Heart left ventricle (tissue), 13 donors: ENCODE data around the gene DHRS12.

Source experiments
- POLR2A ChIP-seq, 2 donors: fragments of 450-650 bp; IDR thresholded peaks; one replicate each; pipeline ENCODE4 v1.6.1; 2017; ENCODE audit warnings: antibody characterized with exemption in 2 of 2, mild to moderate bottlenecking in 2 of 2, moderate library complexity in 2 of 2
- TF ChIP-seq, protein P1 (sequence below), 12 donors: fragments of 200-600 bp; sonication (generic) in 4 of 12; IDR thresholded peaks; one replicate each; pipeline versions ENCODE4 v1.5.0 to v1.8.0; 2018 to 2022; ENCODE audit warnings: antibody characterized with exemption in 12 of 12, mild to moderate bottlenecking in 5 of 12
- donor health status: ischemic (EF 13 %, LVEDD 7.1; RV severe dilation, severe dysfunction).
- donor health status: DM: no; HTN: yes; CAD: no.
- donor health status: DM: no; HTN: no; CAD: no.
- donor health status: ischemic (EF 25% LVEDD 6.9; RV normal size, moderate dysfunction).
- donor health status: ischemic (EF 25% LVEDD 5.7; RV mildly dilated, moderate dysfunction).
- donor health status: ischemic (EF 35%, LVEDD 5.7; RV mildly dilated, moderate dysfunction).
- donor health status: nonischemic (EF 11% LVEDD 7.7; RV severe dilation, severe dysfunction).
- donor health status: DM: yes; HTN: yes; CAD: no.
- donor health status: PGD.
- donor health status: ischemic (EF 29% LVEDD 5.4; RV normal size, mild dysfunction).
- donor health status: nonischemic (EF 23%, LVEDD 6.1; RV moderate dilation, normal function).

GRCh38 chr13:51804295-51805172, 571 bp upstream of the DHRS12 start:
- no peak for TF ChIP-seq POLR2A (IDR thresholded peaks at IDR 0.05)
- TF ChIP-seq, protein P1, sequence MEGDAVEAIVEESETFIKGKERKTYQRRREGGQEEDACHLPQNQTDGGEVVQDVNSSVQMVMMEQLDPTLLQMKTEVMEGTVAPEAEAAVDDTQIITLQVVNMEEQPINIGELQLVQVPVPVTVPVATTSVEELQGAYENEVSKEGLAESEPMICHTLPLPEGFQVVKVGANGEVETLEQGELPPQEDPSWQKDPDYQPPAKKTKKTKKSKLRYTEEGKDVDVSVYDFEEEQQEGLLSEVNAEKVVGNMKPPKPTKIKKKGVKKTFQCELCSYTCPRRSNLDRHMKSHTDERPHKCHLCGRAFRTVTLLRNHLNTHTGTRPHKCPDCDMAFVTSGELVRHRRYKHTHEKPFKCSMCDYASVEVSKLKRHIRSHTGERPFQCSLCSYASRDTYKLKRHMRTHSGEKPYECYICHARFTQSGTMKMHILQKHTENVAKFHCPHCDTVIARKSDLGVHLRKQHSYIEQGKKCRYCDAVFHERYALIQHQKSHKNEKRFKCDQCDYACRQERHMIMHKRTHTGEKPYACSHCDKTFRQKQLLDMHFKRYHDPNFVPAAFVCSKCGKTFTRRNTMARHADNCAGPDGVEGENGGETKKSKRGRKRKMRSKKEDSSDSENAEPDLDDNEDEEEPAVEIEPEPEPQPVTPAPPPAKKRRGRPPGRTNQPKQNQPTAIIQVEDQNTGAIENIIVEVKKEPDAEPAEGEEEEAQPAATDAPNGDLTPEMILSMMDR (IDR thresholded peaks at IDR 0.05) = no peak
